ENCODE results near the gene CYTH4. TPM values are rescaled to one million over a fixed set of nuclear protein-coding genes. Genes with fewer than 3 reads are reported as not detected.

The CYTH4 gene
- total RNA-seq, 1 donor: 65.7 TPM

DNA sequence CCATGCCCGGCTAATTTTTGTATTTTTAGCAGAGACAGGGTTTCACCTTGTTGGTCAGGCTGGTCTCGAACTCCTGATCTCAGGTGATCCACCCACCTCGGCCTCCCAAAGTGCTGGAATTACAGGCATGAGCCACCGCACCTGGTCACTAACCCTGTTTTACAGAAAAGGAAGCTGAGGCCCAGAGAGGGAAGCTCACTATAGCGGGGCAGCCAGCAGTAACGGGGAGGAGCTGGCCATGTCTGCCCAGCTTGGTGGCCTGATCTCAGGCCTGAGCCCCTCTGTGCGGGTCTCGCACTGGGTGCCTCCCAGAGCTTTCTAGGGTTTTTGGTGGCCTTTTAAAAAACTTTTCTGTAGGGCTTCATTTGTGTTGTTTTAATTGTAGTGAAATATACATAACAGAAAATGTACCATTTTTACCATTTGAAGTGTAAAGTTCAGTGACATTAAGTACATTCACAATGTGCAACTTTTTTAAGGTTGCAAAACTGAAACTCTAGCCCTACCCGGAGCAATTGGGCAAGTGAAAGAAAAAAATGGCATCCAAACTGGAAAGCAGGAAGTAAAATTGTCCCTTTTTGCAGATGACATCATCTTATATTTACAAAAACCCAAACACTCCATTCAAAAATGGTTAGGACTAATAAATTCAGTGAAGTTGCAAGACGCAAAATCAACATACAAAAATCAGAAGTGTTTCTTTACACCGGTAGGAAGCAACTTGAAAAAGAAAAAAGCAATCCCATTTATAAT lies 14.5 kb upstream of the CYTH4 start:
- DNase-seq (ENCODE audit: low read depth in 2 of 3, low spot score in 2 of 3): peak in 1 of 3 donors; percentile 44

DNA sequence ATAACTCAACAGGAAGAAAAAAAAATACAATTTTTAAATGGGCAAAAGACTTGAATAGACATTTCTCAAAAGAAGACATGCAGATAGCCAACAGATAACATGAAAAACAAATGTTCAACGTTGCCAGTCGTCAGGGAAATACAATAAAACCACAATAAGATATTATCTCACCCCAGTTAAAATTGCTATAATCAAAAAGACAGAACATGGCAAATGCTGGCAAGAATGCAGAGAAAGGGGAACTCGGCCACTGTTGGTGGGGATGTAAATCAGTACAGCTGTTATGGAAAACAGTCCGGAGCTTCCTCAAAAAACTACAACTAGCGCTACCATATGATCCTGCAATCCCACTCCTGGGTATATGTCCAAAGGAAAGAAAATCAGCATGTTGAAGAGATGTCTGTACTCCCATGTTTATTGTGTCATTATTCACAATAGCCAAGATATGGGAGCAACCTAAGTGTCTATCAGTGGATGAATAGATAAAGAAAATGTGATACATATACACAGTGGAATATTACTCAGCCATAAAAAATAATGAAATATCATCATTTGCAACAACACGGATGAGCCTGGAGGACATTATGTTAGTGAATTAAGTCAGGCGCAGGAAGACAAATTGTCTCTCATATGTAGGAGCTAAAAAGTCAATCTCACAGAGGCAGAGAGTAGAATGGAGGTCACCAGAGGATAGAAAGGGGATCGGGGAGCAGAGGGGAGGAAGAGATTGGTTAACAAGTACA lies 12.2 kb upstream of the CYTH4 start:
- DNase-seq (ENCODE audit: low read depth in 2 of 3, low spot score in 2 of 3): peak in 2 of 3 donors; percentile 74 to 87

DNA sequence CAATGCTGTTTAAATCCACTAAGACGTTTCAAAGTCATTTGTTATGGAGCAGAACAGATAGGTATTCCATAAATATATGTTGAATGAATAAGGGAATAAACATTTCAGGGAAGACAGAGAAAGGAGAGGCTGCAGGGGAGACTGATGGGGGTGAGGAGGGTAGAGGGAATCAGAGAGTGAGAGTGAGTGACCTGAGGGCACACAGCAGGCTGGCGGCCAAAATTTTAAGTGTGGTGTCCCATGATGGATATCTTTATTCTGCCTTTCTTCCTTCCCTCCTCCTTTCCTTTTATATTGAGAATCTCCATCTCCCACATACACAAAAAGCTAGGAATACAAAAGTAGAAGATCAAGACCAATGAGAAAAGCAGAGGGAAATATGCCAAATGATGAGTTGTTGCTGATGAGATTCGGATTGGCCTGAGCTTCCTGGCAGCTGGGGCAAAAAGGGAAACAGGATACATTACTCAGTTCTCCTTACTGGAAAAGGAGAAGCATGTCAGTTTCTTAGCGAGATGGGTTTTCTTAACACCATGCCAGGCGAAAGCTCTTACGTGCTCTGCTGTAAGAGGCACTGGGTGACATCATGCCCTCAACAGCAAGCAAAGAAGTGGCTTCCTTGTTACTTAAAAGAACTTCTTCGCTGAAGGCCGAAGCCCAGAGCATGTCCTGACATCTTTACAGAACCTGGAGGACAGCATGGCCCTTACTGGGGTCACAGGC lies 11.2 kb upstream of the CYTH4 start:
- DNase-seq (ENCODE audit: low read depth in 2 of 3, low spot score in 2 of 3): peak in 1 of 3 donors; percentile 52

DNA sequence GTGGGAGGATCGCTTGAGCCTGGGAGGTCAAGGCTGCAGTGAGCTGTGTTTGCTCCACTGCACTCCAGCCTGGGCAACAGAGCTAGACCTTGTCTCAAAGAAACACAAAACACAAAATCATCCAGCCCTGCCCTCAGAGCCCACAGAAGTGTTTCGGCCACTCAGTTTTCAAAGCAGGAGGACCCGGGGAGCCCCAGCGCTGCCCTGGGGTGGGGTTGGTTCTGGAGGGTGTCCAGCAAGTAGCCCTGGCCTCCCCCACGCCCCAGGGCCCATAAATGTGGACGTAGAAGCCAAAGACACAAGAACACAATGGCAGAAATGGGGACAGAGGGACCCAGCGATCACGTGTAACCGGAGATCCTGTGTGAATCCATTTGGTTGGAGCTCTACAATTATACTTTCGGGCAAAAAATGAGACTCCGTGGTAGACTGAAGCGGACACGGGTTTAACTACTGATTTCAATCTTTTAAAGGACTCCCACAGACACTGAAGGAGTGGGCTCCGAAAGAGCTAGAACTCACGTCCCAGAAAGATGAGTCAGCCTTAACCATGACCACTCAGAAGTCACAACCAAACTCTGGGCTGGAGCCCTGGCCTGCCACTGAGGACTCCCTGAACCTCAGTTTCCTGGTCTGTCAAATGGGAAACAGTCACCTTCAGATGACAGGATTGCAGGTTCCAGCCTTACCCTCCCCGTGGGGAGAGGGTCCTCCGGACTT lies 9.0 kb upstream of the CYTH4 start:
- peak in 1 of 3 donors; percentile 41 for DNase-seq (ENCODE audit: low read depth in 2 of 3, low spot score in 2 of 3)

DNA sequence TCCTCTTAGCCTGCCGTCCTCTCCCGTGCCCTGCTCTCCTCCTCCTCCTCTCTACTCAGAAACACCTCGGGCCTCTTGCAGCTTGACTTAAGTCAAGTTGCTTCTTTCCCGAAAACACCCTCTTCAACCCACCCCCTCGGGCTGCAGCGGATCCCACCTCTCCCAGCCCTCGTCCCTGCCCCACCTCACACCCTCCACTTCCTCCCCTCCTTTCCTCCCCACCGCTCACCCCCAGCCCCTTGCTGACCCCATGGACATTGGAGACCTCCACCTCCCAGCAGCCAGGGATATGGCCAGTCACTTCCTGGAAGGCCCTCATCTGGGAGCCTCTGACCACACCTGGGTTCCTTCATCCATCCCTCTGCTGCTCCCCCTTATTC lies 8.5 kb upstream of the CYTH4 start:
- DNase-seq (ENCODE audit: low read depth in 2 of 3, low spot score in 2 of 3): no peak

DNA sequence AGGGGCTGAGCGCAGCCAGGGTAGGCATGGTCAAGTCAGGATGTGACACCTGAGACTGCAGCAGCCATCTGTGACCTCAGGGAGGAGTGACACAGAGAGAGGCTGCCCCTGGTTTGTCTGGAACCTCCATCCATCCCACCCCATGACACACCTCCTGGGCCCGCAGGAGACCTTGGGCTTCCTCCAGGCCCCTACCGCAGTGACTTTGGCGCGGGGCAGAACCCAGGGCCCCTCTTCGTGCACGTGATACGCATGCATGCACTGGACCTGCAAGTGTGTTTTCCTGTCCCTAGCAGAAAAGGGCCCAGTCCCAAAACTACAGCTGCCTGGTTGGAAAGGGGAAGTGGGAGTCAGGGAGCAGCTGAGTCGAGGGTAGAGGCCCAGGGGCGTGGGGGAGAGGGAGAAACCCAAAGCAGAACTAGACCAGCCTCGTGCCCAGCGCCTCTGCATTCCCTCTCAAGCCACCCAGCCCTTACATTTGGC lies 7.9 kb upstream of the CYTH4 start:
- DNase-seq (ENCODE audit: low read depth in 2 of 3, low spot score in 2 of 3): peak in 1 of 3 donors; percentile 36

DNA sequence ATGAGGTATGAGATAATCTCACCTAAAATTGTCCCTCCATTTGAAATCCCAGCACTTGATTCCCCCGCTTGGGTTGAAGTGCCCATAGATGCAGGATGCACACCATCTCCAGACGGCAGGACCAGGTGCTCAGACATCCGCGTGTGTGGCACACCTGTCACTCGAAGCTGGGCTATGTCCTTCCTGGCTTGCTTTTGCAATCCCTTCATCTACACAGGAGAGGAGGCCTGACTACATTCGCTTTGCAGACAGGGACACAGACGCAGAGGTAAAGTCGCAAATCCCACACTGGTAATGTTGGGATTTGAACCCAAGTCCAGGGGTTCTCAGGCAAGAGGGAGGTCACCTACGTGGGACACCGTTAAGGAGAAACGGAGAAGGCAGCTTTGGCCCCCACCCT lies 7.2 kb upstream of the CYTH4 start:
- DNase-seq (ENCODE audit: low read depth in 2 of 3, low spot score in 2 of 3): no peak

DNA sequence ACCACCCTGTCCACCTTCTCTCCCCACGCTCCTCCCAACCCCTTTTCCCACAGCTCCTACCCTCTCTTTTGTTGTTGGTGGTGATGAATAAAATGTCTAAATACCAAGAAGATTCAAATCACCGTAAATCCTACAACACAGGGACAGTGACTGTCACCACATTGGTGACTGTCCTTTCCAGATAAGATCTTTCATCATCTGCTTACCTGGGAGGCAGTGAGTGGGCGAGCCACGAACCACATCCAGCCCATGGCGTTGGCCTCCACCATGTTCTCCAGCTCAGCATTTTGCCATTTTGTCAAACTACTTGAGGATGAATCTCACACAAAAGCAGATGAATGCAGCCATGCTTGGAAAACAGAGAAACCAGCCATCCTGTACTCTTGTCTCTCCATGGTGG lies 6.7 kb upstream of the CYTH4 start:
- no peak for DNase-seq (ENCODE audit: low read depth in 2 of 3, low spot score in 2 of 3)

DNA sequence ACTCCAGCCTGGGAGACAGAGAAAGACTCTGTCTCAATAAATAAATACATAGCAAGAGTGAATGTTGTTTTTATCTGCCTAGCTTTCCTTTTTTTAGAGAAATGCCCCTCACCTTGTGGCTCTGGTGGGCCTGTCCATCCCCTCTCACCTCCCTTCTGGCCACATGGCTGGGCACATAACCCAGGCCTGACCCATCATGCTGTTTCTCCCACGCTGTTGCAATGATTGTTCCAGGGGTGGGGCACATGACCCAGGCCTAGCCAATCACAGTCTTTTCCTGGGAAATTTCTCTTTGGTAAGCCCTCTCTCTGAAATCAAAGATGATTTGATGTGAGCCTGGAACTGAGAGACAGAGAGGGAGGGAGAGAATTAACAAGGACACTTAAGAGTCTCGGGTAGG lies 5.5 kb upstream of the CYTH4 start:
- DNase-seq (ENCODE audit: low read depth in 2 of 3, low spot score in 2 of 3): no peak

DNA sequence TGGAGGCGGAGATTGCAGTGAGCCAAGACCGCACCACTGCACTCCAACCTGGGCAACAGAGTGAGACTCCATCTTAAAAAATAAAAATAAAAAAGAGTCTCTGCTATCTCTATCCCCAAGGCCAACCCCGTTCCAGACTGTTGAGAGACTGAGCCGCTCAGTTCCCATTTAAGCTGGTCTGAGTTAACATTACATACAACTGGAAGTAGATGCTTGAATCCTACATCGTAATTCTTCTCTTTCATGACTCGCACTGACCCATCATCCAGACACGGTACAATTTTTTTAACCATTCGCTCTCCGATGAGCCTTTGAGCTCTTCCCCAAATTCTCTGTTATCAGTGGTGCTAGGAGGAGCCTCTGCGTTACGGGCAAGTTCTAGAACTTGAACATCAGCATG lies 4.9 kb upstream of the CYTH4 start:
- no peak for DNase-seq (ENCODE audit: low read depth in 2 of 3, low spot score in 2 of 3)

DNA sequence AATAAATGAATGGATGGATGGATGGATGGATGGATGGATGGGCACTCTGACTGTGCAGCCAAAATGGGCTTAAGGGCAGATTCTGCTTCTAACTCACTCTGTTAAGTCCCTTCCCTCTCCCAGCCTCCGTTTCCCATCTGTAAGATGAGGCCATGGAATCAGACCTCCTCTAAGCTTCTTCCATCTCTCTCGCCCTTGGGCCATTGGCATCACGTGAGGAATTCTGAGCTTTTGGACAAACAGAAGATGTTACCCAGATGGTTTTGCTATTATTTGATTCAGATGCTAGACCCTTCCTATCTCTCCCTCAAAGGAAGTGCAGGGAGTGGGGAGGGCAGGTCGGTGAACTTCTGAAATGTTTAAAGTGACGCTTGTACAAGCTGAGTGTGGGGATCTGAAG lies 4.0 kb upstream of the CYTH4 start:
- DNase-seq (ENCODE audit: low read depth in 2 of 3, low spot score in 2 of 3): no peak

DNA sequence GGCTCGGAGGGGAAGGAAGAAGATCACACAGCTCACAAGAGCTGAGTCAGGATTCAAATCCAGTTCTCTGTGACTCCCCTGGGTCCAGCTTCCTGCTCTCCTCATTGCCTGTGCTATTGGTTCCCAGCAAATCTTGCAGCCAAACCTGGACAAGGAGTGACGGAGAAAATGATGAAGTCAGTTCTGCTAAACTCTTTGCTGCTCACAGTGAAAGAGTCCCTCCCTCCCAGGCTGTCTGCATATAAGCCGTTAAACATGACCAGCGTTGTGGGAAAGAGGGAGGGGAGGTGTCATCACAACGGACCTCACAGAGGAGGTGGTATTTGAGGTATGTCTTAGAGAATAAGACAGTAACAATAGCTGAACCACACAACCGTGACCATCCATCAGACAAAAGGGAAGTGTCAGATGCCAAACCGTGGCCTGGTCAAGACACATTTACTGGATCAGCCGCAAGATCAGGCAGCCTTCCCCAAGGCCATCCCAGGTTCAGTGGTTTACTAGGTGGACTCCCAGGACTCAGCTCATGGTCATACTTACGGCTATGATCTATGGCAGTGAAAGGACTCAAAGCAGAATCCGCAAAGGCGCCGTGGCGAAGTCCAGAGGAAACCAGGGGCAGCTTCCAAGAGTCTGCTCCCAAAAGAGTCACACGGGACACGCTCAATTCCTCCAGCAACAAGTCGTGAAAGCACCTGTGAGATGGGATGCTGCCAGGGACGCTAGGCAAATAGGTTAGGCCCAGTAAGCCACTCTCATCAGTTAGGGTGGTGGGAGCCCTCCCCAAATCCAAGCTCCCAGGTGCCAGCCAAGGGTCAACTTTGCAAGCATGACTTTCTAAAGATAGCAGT lies 2.8 kb upstream of the CYTH4 start:
- peak in 1 of 3 donors; percentile 51 for DNase-seq (ENCODE audit: low read depth in 2 of 3, low spot score in 2 of 3)

DNA sequence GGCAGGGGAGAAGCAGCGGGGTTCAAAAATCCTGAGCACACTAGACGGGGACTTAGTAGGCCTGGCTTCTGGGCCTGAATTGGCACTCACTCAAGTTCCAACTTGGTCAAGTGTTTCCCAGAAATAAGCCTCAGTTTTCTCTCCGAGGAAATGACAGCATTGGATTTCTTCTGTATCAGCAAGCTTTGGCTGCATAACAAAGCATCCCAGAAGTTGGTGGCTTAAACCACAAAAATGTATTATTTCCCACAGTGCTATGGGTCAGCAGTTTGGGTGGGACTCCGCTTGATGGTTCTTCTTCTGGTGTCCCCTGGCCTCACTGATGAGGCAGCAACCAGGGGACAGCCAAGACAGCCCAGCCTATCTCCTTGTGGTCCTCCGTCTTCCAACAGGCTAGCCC lies 1.6 kb upstream of the CYTH4 start:
- no peak for DNase-seq (ENCODE audit: low read depth in 2 of 3, low spot score in 2 of 3)

DNA sequence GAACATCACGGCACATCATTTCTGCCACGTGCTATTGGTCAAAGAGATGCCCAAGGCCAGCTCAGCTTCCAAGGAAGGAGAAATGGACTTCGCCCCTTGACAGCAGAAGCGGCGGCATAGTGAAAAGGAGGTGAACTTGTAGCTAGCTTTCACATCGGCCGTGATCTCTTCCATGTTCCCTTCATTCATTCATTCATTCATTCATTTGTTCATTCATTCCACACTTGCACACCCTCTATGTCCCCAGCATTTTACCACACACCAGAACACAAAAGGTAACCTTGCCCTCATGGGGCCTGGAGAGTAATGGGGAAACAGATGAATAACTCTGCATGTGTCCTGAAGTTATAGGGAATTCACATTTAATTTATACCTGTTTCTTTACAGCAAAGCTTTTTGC lies 1.1 kb upstream of the CYTH4 start:
- DNase-seq (ENCODE audit: low read depth in 2 of 3, low spot score in 2 of 3): no peak

DNA sequence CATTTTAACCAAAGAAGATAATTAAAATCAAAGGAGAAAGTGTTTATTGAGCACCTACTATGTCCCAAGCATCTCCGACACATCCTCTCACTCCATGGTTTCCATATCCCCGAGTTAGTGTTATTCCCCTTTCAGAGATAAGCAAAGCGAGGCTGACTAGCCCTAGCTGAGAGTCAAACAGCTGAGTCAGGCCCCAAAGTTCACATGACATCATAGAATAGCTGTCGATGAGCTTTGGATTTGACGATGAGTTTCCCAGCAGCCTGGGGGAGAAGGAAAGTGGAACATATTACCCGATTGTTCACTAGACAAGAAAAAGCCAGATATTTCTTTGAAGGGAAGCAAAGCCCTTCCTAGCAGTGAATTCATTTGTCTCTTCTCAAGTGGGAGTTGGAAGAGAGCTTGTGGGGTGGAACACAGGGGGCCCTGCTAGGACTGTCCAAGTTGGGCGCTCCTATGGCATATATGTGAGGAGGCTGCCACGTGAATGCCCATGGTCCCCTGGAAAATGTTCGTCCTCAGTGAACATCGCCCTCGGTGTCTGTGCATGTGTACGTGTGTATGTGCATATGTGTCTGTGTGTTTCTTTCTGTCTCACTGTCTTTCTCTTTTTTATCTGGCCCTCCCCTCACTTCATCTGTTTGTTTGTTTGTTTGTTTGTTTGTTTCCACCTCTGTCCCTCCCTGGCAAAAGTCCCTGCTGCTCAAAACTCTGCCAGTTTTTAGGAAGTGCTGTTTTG lies 493 bp upstream of the CYTH4 start:
- DNase-seq (ENCODE audit: low read depth in 2 of 3, low spot score in 2 of 3): no peak

DNA sequence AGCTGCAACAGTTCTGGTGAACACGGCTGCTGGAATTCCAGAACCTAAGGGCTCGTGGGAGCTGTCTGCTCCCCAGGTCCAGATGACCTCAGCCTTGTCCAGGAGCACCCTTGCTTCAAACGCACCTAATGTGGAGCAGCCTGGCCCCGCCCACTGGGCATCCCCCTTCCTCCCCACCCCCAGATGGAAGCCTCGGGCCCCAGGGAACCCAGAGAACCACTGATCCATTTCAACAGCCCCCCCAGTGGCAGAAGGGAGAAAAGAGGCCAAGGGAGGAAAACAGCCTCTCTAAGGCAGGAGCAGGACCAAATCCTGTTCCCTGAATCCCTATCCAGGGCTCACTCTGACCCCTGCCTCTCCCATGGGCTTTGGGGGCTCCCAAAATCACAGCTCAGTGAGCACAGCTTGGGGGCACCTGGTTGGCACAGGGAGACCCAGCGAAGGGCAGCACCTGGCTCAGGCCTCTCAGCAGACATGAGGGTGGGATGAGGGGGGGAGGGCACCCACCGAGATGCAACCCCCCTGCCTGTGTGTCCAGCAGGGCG lies 1.2 kb downstream of the CYTH4 start:
- DNase-seq (ENCODE audit: low read depth in 2 of 3, low spot score in 2 of 3): no peak

DNA sequence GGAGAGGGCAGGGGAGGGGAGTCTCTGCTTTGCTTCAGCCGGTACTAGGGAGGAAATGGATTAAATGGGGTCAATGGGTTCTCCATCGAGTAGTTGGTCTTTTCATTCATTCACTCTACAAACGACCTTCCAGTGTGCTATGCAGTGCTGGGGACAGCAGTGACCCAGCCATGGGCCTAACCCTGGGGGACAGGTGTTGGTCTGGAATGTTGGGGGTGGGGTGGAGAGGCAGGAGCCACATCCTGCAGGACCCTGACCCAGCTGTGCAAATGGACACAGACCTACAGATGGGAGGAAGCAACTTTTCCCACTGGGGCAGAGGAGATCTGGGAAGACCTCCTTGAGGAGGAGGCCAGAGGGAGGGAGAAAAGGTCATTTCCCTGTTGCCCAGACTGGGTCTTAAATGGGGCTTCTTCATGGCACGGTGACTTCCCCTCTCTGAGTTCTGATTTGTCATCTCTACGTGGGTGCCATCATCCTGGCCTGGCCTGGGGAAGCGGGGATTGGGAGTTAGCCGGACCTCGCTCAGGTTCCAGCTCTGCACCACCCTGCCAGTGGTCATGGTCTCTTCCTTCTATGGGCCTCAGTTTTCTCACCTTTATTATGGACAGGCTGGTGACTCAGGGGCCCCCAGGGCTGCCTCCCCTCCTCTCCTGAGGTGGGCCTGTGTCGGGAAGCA lies 2.0 kb downstream of the CYTH4 start:
- no peak for DNase-seq (ENCODE audit: low read depth in 2 of 3, low spot score in 2 of 3)

DNA sequence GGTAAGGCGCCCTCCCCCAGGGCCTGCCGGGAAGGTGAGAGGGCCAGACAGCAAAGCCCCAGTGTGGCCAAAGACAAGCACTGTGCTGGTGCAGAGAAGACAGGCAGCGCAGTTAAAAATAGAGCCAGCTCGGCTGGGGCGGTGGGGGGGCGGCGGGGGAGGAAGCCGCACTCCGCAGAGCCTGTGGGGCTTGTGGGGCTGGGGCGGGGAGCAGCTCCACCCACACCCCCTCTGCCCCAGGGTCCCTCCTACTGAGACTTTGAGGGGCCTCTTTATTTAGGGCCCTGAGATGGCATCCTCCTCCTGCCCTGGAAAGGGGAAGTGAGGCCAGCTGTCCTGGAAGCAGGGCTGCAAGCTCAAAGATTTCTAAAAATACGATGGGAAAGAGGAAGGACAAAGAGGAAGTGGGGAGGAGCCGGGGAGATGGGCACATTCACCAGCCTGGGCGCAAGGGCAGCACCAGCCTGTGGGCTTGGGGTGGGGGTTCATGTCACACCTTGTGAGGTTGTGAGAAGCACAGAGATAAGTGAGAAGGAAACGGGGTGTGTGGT lies 2.6 kb downstream of the CYTH4 start:
- DNase-seq (ENCODE audit: low read depth in 2 of 3, low spot score in 2 of 3): peak in 2 of 3 donors; percentile 90 to 98
